ENCODE data around the gene KRTAP5-3. TPM values are rescaled to one million over a fixed set of nuclear protein-coding genes. Genes with fewer than 3 reads are reported as not detected.

KRTAP5-3 gene
- total RNA-seq, 1 experiment from 2014 or later, result not detected

DNA sequence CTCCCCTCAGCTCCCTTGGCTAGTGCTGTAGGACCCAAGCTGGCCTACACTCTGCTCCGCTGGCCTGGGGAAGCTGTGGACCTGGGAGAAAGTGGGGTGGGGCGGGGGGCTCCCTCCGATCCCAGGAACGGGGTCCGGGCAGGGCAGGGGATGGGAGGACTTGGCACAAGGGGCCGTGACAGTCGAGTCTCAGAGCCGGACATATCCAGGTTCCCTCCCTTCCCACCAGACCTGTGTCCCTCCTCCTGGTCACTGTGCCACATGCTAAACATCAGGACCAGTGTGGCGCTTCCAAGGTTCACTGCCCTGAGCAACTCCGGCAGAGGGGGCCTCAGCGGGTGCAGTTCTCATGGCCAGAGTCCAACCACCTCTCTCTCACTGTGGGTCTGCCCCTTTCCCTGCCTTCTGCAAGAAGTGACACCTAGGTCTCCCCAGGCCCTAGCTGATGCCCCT is 38.2 kb downstream of the KRTAP5-3 start:
- Mint-ChIP-seq H3K27ac (ENCODE audit: low read depth, unreplicated experiment) (no peak overlapping the region), H3K4me3 (ENCODE audit: unreplicated experiment) (no peak overlapping the region), H3K27me3 (ENCODE audit: insufficient read depth, unreplicated experiment) (no peaks in the 10 kb centered on the region), H3K36me3 (ENCODE audit: insufficient read depth, unreplicated experiment) (peaks cover 5% of the 10 kb centered on the region), H3K4me1 (ENCODE audit: insufficient read depth, unreplicated experiment) (peaks cover 7% of the 10 kb centered on the region), H3K9me3 (ENCODE audit: unreplicated experiment) (no peaks in the 10 kb centered on the region)
- POLR2A ChIA-PET, result interaction anchor here (1.0 kb wide), 1 partner anchor 10 kb away, joined by 3 read pairs; no protein-coding TSS in a partner anchor
- no peak for DNase-seq (ENCODE audit: unreplicated experiment)
- TF ChIP-seq, protein P1, sequence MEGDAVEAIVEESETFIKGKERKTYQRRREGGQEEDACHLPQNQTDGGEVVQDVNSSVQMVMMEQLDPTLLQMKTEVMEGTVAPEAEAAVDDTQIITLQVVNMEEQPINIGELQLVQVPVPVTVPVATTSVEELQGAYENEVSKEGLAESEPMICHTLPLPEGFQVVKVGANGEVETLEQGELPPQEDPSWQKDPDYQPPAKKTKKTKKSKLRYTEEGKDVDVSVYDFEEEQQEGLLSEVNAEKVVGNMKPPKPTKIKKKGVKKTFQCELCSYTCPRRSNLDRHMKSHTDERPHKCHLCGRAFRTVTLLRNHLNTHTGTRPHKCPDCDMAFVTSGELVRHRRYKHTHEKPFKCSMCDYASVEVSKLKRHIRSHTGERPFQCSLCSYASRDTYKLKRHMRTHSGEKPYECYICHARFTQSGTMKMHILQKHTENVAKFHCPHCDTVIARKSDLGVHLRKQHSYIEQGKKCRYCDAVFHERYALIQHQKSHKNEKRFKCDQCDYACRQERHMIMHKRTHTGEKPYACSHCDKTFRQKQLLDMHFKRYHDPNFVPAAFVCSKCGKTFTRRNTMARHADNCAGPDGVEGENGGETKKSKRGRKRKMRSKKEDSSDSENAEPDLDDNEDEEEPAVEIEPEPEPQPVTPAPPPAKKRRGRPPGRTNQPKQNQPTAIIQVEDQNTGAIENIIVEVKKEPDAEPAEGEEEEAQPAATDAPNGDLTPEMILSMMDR (IDR thresholded peaks at IDR 0.05; ENCODE audit: unreplicated experiment), result no peak
- CTCF ChIA-PET, result interaction anchor here (0.6 kb wide), 1 partner anchor 32 kb away, joined by 3 read pairs; no protein-coding TSS in a partner anchor
- intact Hi-C loops (cut with micrococcal nuclease), result no loop called here
- BruUV-seq (replicated peaks), result no TSS peak

DNA sequence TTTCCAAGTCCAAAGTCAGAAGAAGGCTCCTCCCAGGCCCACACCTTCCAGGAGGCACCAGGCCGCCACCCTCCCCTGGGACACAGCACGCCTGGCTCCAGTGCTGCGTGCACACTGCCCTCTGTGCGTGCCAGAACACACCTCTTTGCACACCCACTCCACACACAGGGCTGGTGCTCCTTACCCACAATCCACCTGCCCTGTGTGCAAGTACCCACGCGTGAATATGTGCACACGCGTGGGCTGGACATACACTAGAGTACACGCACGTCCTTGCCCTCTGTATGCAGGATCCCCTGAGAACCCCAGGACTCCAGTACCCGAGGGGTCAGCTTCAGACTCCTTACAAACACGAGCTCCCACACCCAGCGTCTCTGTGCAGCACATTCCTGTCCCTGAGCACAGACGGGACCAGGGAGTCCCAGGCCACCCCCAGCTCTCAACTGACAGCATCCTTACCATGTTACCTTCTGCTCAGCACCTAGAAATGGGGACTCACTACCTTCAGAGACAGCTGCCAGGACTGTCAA is 38.9 kb downstream of the KRTAP5-3 start:
- Mint-ChIP-seq H3K4me3 (ENCODE audit: unreplicated experiment) (no peak overlapping the region), H3K27ac (ENCODE audit: low read depth, unreplicated experiment) (no peak overlapping the region), H3K4me1 (ENCODE audit: insufficient read depth, unreplicated experiment) (peaks cover 7% of the 10 kb centered on the region), H3K9me3 (ENCODE audit: unreplicated experiment) (no peaks in the 10 kb centered on the region), H3K36me3 (ENCODE audit: insufficient read depth, unreplicated experiment) (peaks cover 5% of the 10 kb centered on the region), H3K27me3 (ENCODE audit: insufficient read depth, unreplicated experiment) (no peaks in the 10 kb centered on the region)
- no TSS peak for BruUV-seq (replicated peaks)
- TF ChIP-seq, protein P1 (IDR thresholded peaks at IDR 0.05; ENCODE audit: unreplicated experiment), result no peak
- intact Hi-C loops (cut with micrococcal nuclease), result no loop called here
- POLR2A ChIA-PET, result interaction anchor here (1.0 kb wide), 1 partner anchor 10 kb away, joined by 3 read pairs; no protein-coding TSS in a partner anchor
- DNase-seq (ENCODE audit: unreplicated experiment), result no peak
- CTCF ChIA-PET, result interaction anchor here (1.6 kb wide), 1 partner anchor 9 kb away, joined by 6 read pairs; no protein-coding TSS in a partner anchor

DNA sequence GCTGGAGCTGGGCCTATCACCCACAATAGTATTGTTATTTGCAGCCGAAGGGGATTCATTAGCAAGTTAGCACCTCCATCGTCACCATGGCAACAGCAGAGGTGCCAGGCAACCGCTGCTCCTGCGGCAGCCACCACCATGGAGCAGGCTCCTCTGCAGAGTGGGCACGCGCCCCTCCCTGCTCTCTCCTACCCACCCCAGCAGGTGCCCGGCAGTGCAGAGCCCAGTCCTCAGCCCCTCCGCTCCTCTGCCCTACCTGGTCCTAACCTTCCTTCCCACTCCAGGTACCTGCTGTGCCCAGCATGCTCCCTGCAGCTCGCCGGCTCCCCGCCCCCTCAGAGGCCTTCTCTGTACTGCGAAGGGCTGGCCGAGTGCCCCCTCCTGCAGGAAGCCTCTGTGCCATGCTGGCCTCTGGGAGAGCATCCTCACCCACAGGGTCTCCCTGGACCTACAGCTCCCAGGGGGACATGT is 39.8 kb downstream of the KRTAP5-3 start:
- H3K27ac Mint-ChIP-seq (ENCODE audit: low read depth, unreplicated experiment), result no peak overlapping the region
- ChIA-PET CTCF (interaction anchor here (0.5 to 3.2 kb wide), 7 partner anchors 9 to 1176 kb away, joined by 3 to 13 read pairs (median 4); no protein-coding TSS in a partner anchor), POLR2A (interaction anchor here (1.5 kb wide), 1 partner anchor 9 kb away, joined by 5 read pairs; no protein-coding TSS in a partner anchor)
- H3K9me3 Mint-ChIP-seq (ENCODE audit: unreplicated experiment), result no peaks in the 10 kb centered on the region
- peaks cover 5% of the 10 kb centered on the region for H3K36me3 Mint-ChIP-seq (ENCODE audit: insufficient read depth, unreplicated experiment)
- TF ChIP-seq, protein P1 (IDR thresholded peaks at IDR 0.05; ENCODE audit: unreplicated experiment), result no peak
- intact Hi-C loops (cut with micrococcal nuclease), result no loop called here
- H3K4me3 Mint-ChIP-seq (ENCODE audit: unreplicated experiment), result no peak overlapping the region
- no TSS peak for BruUV-seq (replicated peaks)
- no peak for DNase-seq (ENCODE audit: unreplicated experiment)
- peaks cover 7% of the 10 kb centered on the region for H3K4me1 Mint-ChIP-seq (ENCODE audit: insufficient read depth, unreplicated experiment)
- no peaks in the 10 kb centered on the region for H3K27me3 Mint-ChIP-seq (ENCODE audit: insufficient read depth, unreplicated experiment)

DNA sequence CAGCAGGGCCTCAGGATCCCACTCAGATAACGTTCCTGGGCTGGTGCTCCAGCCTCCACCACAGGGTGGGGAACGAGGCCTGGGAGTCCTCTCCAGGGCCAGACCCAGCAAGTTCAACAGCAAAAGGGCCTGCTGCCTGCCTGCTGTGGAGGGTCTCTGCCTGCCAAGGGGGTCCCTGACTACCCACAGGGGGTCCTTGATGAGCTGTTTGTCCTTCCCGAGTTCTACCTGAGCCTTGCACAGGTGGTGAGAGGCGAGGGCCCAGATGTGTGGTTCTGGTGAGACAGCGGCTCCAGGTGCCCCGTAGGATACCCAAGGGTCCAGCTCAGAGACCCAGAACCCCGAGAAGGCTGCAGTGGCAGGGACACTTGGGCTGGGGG is 40.6 kb downstream of the KRTAP5-3 start:
- intact Hi-C loops (cut with micrococcal nuclease), result no loop called here
- H3K27me3 Mint-ChIP-seq (ENCODE audit: insufficient read depth, unreplicated experiment), result no peaks in the 10 kb centered on the region
- no peaks in the 10 kb centered on the region for H3K9me3 Mint-ChIP-seq (ENCODE audit: unreplicated experiment)
- no peak for DNase-seq (ENCODE audit: unreplicated experiment)
- H3K36me3 Mint-ChIP-seq (ENCODE audit: insufficient read depth, unreplicated experiment), result peaks cover 5% of the 10 kb centered on the region
- ChIA-PET POLR2A (interaction anchor here (1.5 kb wide), 1 partner anchor 8 kb away, joined by 5 read pairs; no protein-coding TSS in a partner anchor), CTCF (interaction anchor here (0.6 to 3.2 kb wide), 4 partner anchors 12 to 765 kb away, joined by 3 to 13 read pairs (median 6); no protein-coding TSS in a partner anchor)
- H3K27ac Mint-ChIP-seq (ENCODE audit: low read depth, unreplicated experiment), result no peak overlapping the region
- TF ChIP-seq, protein P1 (IDR thresholded peaks at IDR 0.05; ENCODE audit: unreplicated experiment), result no peak
- peaks cover 7% of the 10 kb centered on the region for H3K4me1 Mint-ChIP-seq (ENCODE audit: insufficient read depth, unreplicated experiment)
- no peak overlapping the region for H3K4me3 Mint-ChIP-seq (ENCODE audit: unreplicated experiment)
- no TSS peak for BruUV-seq (replicated peaks)

All from MCF 10A (cell line).